HG02885 (cell line): Measurements from ENCODE around the gene ADA.

Experiments used
- ATAC-seq: cut with Tn5 transposase; IDR thresholded peaks from one replicate; pipeline ENCODE4 v1.9.1; 2021; ENCODE audit warnings: mild to moderate bottlenecking; ENCODE audit not compliant: unreplicated experiment, poor library complexity

Gene ADA

DNA sequence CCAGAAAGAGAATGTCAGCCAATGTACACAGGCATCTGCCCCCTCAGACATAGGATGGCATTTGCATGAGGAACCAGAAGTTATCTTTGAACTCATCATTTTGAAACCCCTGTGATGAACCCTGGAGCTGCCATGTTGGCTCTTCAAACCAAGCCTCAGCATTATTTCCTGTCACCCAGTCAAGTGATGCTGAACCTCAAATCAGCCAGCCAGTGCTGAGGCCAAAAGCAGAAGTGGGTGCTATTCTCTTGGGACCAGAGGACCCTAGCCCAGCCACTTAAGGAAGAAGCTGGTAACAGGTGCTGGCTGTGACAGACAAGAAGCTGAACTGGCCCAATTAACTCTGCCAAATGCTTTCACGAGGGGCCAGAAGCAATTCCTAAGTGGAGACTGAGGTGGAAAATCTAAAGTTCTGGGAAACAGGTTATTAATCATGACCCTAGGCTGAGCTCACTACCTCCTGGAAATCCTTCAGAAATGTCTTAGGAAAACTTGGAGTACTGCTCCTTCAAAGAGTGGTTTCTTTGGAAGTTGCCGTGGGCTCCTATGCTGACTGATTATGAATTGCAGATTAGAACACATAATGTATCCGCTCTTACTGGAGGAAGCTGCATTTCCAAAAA, 65.1 kb downstream of the ADA start:
- ATAC-seq: peak; percentile 53

- ATAC-seq: no peak
Measured at GRCh38 chr20:44585057-44585963, 66.2 kb downstream of the ADA start.

GRCh38 chr20:44584162-44584561, 67.3 kb downstream of the ADA start:
- ATAC-seq: no peak

- ATAC-seq: no peak
Measured at GRCh38 chr20:44583157-44583556, 68.3 kb downstream of the ADA start.

DNA sequence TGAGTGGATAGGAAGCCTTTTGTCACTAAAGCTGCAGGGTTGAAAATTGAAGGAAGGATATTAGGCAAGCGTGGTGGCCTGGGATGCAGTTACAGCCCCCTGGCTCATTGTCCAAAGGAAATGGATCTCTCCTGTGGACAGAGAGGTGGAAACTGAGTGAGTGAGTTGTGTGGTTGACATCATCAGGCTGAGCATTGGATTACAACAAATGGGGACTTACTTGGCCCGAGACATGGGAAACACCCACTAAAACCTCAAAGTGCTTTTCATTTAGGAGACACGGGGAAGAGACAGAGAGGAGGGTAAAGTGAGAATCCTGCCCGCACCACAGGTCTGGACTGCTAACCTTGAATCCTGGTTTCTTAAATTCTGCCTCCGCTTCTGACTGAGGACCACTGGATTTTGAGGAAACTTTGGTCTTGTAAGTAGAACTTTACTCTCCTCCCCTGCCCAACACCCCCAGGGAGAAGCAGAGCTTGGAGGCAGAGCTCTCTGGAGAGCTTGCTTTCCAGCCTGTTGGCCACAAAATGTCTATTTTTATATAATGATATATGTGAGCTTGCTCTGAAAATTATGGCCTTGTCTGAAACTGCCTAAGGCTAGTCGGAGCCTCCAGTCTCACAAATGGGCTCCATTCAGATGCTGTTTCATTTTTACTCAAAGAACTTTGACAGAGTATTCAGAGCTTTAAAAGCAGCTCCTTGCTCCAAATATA, 69.0 kb downstream of the ADA start, which contains the start of gene PKIG:
Gene PKIG, plus strand, starts transcription at position 269 of the 715 bp plus-strand sequence. CDS start 31,978 bp downstream, outside the sequence.
- ATAC-seq: no peak

DNA sequence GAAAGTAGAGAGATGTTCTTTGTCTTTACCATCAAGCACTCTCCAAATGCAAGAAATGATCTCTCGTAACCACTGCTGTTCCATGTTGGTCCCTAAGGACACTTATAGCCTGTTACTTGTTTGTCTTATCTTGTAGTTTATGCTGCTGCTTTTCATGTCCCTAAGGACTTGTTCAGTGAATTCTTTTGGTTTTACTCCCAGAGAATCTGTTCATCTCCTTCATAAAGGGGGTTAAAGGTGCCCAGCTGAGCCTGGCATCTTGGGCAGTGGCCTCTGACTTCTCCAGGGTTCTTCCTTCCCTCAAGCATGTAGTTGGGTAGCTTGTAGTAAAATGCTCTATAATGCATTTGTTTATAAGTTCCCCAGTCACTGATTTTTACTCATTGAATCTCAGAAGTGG, 70.0 kb downstream of the ADA start:
- no peak for ATAC-seq

DNA sequence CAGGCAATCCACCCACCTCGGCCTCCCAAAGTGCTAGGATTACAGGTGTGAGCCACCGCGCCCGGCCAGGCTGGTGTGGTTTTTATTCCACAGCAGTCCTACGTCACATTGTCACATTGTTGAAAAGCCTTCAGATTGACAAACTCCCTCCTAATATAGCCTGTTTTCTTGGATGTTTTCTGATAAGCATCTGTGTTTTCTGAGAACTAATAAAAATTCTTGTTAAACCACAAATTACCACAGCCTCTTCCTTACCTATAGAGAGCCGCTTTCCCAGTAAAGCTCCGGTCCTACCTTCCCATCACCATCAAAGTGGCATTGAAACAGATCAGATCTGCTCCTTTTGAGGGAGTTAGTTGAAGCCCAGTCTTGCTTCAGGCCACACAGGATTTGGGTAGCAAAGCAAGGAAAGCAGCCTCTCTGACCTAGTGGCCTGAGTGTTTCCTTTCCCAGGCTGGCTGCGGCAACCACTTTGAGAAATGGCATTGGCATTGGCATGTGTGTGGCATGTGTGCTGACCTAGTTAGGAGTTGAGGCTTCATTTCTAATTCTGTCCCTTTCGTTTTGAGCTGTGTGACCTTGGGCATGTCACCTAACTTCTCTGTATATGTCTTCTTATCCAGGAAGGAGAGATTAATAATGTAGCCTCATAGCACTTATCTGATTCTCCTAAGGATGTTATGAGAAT, 70.8 kb downstream of the ADA start:
- no peak for ATAC-seq

DNA sequence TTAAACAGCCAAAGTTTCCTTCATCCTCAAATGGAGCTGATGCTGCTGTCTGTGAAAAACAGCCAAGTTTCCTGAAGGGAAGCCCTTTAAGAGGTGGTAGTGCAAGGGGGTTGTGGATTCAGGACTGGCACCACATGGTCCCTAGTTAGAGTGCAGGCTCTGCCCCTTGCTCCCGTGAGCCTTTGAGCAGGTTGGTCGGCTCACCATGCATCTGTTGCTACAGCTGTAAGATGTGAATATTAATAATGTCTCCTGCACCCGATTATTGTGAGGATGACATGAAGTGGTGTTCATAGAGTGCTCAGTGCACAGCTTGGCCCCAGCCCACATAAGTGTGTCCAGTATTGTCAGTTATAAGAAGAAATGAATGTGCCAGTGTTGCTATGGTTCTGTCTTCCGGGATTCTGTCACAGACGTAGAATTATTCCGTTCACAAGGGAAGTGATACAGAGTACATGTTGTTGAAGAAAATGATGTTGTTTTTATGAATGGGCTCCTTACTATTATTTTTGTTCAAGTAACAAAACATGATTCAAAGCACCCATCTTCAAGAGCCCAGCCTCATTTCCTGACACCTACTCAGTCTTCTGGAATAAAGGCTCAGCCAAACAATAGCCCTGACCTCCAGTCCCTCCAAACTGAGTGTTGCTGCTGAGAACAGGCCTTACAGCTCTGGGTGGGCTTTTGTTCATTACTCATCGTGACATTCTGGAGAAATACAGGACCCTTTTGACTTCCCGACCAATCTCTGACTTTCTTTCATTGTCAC, 72.0 kb downstream of the ADA start:
- ATAC-seq: no peak

GRCh38 chr20:44576297-44576696, 75.2 kb downstream of the ADA start:
- ATAC-seq: no peak

DNA sequence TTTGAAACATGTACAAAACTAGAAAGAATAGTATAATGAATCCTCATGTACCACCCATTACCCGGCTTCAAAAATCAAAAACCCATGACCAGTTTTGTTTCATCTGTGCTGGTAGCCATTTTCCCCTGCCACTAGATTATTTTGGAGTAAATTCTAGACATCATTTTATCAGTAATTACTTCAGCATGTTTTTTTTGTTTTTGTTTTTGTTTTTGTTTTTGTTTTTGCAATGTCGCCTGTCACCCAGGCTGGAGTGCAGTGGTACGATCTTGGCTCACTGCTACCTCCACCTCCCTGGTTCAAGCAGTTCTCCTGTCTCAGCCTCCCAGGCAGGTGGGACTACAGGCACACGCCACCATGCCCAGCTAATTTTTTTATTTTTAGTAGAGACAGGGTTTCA, 77.1 kb downstream of the ADA start:
- ATAC-seq: no peak

GRCh38 chr20:44573501-44573869, 78.0 kb downstream of the ADA start:
- no peak for ATAC-seq

GRCh38 chr20:44572551-44573500, 78.7 kb downstream of the ADA start:
- no peak for ATAC-seq

DNA sequence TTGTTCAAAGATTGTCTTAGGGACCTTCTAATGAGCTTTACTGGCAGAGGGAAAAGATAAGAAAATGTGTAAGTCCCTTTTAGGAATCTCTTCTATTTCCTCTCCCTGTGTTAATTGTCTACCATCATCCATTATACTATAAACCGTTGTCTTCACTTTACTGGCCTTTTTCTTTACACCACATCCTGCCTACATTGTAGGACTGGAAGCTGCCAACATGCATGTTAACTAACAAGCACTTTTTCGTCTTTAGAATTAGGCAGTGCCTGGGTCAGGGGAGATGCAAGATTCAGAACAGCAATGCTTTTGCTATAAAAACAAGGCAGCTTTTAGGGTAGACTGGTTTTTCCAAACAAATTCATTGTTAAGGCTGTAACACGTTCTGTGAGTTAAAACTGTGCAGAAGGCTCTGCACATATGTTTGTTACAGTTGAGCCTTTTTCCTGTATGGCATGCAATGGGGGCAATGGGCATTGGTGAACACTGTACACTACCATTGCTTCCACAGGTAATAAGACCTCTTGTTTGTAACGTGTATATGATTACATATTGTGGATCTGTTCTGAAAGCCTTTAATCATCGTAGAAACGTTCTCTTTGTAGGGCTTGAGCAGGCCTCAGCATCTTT, 80.0 kb downstream of the ADA start:
- no peak for ATAC-seq

DNA sequence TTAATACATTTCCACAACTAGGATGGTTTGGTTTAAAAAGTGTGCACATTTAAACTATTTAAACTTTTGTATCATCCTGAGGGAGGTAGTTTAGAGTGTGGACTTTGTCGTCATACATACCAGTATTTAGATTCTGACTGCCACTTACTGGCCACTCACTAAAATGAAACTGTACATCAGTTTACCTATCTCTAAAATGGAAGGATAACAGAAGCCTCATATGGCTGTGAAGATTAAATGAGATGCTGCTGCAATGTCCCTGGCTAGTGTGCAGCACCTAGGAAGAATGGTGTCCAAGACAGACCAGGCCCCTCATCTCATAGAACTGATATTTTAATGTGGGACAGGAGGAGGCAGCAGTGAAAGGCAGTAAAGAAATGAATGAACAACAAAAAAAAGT, 81.1 kb downstream of the ADA start:
- no peak for ATAC-seq
